ENCODE data around the gene MCF2L2. TPM values are rescaled to one million over a fixed set of nuclear protein-coding genes. Genes with fewer than 3 reads are reported as not detected.
"Not testable (repeated sequence)": the region's sequence is repeated elsewhere in the genome, so short reads cannot be mapped to it uniquely, and the experiment has no call there.

MCF2L2 gene
- total RNA-seq, 1 donor from 2014 or later: 0.84 TPM

DNA sequence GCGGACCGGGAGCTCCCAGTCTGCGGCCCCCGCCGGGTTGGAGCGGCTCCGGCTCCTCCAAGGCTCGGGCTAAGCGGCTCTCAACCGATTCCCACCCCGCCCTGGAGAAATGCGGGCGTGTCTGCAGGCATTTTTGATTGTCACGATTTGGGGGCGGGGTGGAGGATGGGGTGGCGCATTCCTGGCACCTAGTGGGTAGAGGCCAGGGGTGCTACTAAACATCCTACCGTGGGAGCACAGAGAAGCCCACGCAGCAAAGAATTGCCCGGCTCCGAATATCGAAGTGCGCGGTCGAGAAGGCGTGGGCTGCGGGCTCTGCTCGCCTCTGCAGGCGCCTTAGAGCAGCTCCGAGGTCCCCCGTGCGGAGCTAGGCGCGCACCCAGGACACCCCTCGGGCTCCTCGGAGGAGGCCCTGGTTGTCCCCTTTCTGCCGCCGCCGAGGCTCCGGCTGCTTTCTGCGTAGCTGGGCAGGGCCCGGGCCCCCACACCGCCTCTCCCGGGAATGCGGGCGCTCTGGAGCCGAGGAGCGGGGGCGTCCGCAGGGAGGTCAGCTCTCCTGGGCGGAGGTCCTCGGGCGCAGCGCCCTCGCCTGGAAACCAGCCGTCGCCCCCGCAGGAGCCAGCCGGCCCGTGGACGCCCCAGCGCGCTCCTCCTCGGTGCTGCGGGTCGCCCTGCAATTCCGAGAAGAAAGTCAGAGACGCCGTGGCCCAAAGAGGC lies 249.4 kb downstream of the MCF2L2 start:
- Histone ChIP-seq H3K27me3 (ENCODE audit: control insufficient read depth, insufficient read depth, low read length) (peaks cover 13% of the 10 kb centered on the region), H3K36me3 (ENCODE audit: control insufficient read depth, insufficient read depth, low read length) (no peaks in the 10 kb centered on the region)
- DNase-seq (ENCODE audit: low read depth): no peak

GRCh38 chr3:183178512-183178832 lies 249.9 kb downstream of the MCF2L2 start:
- H3K27me3 ChIP-seq (ENCODE audit: control insufficient read depth, insufficient read depth, low read length): peaks cover 13% of the 10 kb centered on the region
- H3K4me3 ChIP-seq (ENCODE audit: low read depth, low read length): peak overlapping the region; percentile 39
- TF ChIP-seq, protein P1, sequence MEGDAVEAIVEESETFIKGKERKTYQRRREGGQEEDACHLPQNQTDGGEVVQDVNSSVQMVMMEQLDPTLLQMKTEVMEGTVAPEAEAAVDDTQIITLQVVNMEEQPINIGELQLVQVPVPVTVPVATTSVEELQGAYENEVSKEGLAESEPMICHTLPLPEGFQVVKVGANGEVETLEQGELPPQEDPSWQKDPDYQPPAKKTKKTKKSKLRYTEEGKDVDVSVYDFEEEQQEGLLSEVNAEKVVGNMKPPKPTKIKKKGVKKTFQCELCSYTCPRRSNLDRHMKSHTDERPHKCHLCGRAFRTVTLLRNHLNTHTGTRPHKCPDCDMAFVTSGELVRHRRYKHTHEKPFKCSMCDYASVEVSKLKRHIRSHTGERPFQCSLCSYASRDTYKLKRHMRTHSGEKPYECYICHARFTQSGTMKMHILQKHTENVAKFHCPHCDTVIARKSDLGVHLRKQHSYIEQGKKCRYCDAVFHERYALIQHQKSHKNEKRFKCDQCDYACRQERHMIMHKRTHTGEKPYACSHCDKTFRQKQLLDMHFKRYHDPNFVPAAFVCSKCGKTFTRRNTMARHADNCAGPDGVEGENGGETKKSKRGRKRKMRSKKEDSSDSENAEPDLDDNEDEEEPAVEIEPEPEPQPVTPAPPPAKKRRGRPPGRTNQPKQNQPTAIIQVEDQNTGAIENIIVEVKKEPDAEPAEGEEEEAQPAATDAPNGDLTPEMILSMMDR (IDR thresholded peaks at IDR 0.05; ENCODE audit: insufficient read depth, low read length, poor library complexity, severe bottlenecking): no peak
- DNase-seq (ENCODE audit: low read depth): no peak
- no peaks in the 10 kb centered on the region for H3K36me3 ChIP-seq (ENCODE audit: control insufficient read depth, insufficient read depth, low read length)

More for the DNA sequence above, 249.4 kb downstream of the MCF2L2 start:
- peak overlapping the region; percentile 39 for H3K4me3 ChIP-seq (ENCODE audit: low read depth, low read length)
- TF ChIP-seq, protein P1 (IDR thresholded peaks at IDR 0.05; ENCODE audit: insufficient read depth, low read length, poor library complexity, severe bottlenecking): peak; percentile 12

DNA sequence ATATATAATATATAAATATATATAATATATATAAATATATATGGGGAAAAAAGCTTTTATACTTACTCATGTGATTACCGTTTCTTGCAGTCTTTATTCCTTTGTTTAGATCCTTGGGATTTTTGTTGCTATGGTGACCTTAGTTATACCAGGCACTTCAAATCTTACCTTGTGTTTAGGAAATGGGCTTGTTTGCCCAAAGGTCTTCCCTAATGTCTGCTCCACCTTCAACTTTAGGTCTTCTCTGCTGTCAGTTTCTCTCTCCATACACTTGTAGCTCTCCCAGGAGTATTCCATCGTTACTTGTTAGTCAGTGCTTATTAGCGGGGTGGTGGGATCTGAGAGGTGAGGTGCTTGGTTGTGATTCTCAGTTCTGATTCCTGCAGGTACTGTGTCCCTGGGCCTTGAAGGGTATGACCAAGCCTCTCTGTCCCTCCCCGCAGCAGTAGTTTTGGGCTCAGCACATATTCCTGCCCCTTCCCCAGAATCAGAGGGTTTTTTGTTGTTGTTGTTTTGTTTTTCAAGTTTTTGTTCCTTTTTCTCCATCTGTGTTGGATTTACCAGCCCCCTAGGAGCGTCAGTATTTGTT lies 256.3 kb downstream of the MCF2L2 start:
- no peak overlapping the region for H3K4me3 ChIP-seq (ENCODE audit: low read depth, low read length)
- peaks cover 3% of the 10 kb centered on the region for H3K27me3 ChIP-seq (ENCODE audit: control insufficient read depth, insufficient read depth, low read length)
- no peak for DNase-seq (ENCODE audit: low read depth)
- TF ChIP-seq, protein P1 (IDR thresholded peaks at IDR 0.05; ENCODE audit: insufficient read depth, low read length, poor library complexity, severe bottlenecking): no peak
- no peaks in the 10 kb centered on the region for H3K36me3 ChIP-seq (ENCODE audit: control insufficient read depth, insufficient read depth, low read length)

DNA sequence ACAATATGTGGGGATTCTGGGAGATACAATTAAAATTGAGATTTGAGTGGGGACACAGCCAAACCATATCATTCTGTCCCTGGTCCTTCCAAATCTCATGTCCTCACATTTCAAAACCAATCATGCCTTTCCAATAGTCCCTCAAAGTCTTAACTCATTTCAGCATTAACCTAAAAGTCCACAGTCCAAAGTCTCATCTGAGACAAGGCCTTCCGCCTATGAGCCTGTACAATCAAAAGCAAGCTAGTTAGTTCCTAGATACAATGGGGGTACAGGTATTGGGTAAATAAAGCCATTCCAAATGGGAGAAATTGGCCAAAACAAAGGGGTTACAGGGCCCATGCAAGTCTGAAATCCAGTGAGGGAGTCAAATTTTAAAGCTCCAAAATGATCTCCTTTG lies 260.4 kb downstream of the MCF2L2 start:
- not testable (repeated sequence) for H3K36me3 ChIP-seq (ENCODE audit: control insufficient read depth, insufficient read depth, low read length); H3K4me3 ChIP-seq (ENCODE audit: low read depth, low read length); DNase-seq (ENCODE audit: low read depth); H3K27me3 ChIP-seq (ENCODE audit: control insufficient read depth, insufficient read depth, low read length)

DNA sequence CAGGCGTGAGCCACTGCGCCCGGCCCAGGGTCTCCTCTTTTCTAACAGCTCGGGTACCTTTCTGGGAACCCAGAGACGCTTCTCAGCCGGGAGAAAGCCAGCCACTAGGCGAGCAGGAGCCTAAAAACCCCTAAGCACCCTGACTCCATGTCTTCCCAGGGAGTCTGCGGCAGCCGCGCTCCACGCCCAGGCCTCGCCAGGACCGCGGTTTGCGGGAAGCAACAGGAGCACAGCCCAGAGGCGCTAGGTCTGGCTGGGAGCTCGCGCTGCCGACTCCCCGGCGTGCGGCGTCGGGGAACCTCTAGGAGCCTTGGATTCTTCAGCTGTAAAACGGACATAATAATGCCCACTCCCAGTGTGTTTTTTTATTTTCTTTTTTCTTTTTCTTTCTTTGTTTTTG lies 264.9 kb downstream of the MCF2L2 start:
- H3K4me3 ChIP-seq (ENCODE audit: low read depth, low read length): no peak overlapping the region
- TF ChIP-seq, protein P1 (IDR thresholded peaks at IDR 0.05; ENCODE audit: insufficient read depth, low read length, poor library complexity, severe bottlenecking): no peak
- H3K27me3 ChIP-seq (ENCODE audit: control insufficient read depth, insufficient read depth, low read length): no peaks in the 10 kb centered on the region

GRCh38 chr3:183161552-183162336 lies 266.7 kb downstream of the MCF2L2 start:
- TF ChIP-seq, protein P1 (IDR thresholded peaks at IDR 0.05; ENCODE audit: insufficient read depth, low read length, poor library complexity, severe bottlenecking): no peak
- Histone ChIP-seq H3K36me3 (ENCODE audit: control insufficient read depth, insufficient read depth, low read length) (no peaks in the 10 kb centered on the region), H3K4me3 (ENCODE audit: low read depth, low read length) (peak overlapping the region; percentile 53), H3K27me3 (ENCODE audit: control insufficient read depth, insufficient read depth, low read length) (no peaks in the 10 kb centered on the region)
- no peak for DNase-seq (ENCODE audit: low read depth)

More for the DNA sequence above, 264.9 kb downstream of the MCF2L2 start:
- H3K36me3 ChIP-seq (ENCODE audit: control insufficient read depth, insufficient read depth, low read length): no peaks in the 10 kb centered on the region
- DNase-seq (ENCODE audit: low read depth): no peak

Measured in kidney epithelial cell (primary cell).